GM21825 (cell line): ENCODE data around the gene MTRFR.
"Not testable (repeated sequence)": the region's sequence is repeated elsewhere in the genome, so short reads cannot be mapped to it uniquely, and the experiment has no call there.

Source experiments
- ATAC-seq: cut with Tn5 transposase; IDR thresholded peaks from one replicate; pipeline ENCODE4 v1.9.1; 2021; ENCODE audit warnings: mild to moderate bottlenecking, moderate library complexity; ENCODE audit not compliant: unreplicated experiment

Gene MTRFR

DNA sequence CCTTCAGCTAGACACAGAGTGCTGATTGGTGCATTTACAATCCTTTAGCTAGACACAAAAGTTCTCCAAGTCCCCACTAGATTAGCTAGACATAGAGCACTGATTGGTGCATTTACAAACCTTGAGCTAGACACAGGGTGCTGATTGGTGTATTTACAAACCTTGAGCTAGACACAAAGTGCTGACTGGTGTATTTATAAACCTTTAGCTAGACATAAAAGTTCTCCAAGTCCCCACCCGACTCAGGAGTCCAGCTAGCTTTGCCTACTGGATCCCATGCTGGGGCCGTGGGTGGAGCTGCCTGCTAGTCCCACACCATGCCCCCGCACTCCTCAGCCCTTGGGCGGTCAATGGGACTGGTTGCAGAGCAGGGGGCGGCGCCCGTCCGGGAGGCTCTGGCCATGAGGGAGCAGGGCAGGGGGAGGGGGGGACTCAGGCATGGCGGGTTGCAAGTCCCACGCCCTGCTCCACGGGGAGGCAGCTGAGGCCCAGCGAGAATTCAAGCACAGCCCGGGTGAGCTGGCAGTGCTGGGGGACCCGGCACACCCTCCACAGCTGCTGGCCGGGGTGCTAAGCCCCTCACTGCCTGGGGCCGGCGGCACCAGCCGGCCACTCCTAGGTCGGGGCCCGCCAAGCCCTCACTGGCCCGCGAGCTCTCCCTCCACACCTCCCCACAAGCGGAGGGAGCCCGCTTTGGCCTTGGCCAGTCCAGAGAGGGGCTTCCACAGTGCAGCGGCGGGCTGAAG, 15.9 kb downstream of the MTRFR start:
- ATAC-seq, result not testable (repeated sequence)

DNA sequence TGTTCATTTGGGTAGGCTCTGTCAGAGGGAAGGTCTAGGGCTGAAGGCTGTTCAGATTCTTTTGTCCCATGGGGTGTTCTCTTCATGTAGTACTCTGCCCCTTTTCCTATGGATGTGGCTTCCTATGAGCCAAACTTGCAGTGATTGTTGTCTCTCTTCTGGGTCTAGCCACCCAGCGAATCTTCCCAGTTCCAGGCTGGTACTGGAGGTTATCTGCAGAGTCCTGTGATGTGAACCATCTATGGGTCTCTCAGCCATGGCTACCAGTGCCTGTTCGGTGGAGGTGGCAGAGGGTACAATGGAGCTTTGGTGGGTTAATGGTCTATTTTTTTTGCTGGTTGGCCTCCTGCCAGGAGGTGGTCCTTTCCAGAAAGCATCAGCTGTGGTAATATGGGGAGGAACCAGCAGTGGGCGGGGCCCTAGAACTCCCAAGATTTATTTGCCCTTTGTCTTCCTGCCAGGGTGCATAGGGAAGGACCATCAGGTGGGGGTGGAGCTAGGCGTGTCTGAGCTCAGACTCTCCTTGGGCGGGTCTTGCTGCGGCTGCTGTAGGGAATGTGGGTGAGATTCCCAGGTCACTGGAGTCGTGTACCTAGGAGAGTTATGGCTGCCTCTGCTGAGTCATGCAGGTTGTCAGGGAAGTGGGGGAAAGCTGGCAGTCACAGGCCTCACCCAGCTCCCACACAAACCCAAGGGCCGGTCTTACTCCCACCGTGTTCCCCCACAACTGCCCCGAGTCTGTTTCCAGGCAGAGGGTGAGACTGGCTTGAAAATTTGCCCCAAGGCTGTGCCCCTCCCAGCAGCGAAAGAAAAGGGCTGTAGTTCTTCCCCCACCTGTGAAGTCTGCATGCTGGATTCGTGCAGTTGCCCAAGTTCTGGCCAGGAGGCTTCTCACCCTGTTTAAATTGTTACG, 17.5 kb downstream of the MTRFR start:
- ATAC-seq, result no peak

DNA sequence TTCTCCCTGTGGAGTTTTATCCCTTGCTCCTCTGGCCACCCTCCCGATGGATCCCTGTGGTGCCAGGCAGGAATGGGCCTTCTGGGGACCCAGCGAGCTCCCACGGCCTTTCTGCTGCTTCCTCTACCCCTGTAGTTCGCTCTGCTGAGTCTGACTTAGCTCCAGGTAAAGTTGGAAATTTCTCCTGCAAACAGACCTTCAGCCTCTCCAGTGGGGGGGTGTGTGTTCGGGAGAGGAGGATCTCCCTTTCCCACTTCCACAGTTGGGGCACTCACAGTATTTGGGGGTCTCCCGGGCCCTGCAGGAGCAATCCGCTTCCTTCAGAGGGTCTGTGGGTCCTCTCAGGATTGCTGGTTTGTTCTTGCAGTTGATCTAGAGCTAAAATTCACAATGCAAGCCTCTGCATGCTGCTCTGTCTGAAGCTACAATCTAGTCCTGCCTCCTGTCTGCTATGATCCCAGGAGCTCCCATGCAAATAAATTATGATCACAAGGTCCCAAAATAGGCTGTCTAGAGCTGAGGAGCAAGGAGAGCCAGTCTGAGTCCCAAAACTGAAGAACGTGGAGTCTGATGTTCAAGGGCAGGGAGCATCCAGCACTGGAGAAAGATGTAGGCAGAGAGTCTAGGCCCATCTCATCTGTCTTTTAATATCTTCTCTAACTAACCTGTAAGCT, 18.3 kb downstream of the MTRFR start:
- no peak for ATAC-seq

DNA sequence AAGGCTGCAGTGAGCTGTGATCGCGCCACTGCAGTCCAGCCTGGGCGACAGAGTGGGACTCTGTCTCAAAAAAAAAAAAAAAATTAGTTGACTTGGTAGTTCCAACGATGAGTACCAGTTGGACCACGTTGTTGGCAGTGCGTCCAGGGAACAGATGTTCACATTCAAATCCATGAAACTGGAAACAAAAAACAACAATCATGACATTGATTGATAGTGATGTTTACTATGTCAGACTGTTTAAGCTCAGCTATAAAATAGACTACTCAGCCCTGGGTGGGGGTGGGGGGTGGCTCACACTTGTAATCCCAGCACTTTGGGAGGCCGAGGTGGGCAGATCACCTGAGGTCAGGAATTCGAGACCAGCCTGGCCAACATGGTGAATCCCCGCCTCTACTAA, 19.1 kb downstream of the MTRFR start:
- ATAC-seq, result not testable (repeated sequence)

DNA sequence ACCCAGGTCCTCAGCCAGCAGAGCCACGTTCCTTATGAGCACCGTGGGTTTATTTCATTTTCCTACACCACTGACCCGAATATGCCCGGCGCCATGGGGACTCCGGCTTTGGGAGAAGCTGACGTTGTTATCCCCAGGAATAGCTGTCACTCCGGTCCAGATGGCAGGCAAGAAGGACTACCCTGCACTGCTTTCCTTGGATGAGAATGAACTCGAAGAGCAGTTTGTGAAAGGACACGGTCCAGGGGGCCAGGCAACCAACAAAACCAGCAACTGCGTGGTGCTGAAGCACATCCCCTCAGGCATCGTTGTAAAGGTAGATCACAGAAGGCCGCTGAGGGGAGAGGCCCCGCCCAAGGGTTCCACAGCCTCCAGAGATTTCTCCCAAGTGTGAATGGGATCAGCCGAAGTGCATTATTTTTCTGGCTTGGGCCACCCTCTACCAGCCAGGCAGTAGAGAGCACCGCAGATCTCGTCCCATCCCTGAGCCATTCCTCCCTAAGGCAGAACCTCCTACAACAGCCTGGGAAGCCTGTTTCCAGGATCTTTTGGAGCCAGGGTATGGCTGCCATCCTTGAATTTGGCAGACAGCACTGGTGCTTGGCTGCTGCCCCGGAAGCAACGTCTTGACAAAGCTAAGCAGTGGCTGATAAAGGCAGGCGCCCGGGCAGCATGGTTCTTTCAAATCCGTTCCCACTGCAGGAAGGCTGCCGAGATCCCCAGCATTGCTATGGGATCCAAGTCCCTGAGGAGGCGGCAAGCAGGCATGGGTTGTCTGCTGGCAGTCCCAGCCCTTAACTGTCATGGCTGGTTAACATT, 20.6 kb downstream of the MTRFR start:
- no peak for ATAC-seq

DNA sequence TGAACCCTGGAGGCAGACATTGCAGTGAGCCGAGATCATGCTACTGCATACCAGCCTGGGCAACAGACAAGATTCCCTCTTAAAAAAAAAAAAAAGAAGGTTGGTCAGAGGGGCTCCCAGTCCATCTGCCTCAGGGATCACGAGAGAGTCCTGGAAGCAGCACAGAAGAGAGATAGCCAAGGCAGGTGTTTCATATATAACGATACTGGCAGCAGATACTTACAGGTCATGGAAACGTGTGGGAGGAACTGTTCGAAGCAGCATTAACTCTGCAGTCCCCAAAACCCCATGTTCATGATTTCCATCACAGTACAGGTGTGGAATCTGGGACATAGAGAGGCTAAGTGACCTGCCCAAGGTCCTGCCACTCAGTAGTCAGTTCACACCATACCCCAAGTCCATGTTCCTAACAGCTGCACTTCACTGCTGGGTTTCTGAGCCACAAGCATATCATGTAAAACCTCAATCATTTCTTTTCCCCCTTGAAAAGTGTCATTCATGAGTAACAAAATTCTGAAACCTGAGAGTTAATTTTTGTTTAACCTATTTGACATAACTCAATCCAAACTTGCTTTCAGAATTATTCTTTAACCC, 21.7 kb downstream of the MTRFR start:
- no peak for ATAC-seq

DNA sequence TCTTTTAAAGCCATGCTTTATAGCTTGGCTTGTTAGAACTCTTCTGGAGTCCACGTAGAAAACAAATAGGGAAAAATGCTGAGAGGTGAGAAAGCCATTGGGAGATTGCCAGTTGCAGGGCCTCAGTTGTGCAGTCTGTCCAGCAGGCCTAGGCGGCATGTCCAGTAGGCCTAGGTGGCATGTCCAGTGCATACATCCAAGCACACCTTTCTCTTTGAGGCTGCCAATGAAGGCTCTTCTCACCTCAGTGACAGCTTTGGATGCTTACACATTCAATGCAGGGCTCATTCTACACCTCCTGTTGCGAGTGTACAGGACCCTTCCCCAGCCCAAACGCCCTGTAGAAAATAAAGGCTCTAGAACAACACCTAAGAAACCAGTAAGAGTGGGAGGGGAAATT, 25.4 kb downstream of the MTRFR start:
- ATAC-seq, result no peak

DNA sequence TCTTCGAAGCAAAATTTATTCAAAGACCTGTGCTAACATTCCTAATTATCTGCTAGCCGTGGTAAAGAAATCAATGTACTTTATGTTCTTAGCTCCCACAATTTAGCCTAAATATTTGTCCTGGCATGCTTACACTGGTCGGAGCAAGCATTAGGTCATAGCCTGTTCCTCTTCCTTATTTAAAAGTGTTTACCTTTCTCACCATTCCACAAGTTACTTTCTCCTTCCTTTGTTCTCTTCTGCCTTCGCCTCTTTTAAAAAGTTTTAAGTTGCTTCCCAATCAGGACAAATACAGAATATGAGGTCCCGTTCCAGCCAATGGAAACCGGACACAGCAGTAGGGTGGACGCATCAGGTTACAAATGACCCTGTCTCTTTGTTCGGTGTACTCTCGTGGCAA, 26.8 kb downstream of the MTRFR start:
- no peak for ATAC-seq

DNA sequence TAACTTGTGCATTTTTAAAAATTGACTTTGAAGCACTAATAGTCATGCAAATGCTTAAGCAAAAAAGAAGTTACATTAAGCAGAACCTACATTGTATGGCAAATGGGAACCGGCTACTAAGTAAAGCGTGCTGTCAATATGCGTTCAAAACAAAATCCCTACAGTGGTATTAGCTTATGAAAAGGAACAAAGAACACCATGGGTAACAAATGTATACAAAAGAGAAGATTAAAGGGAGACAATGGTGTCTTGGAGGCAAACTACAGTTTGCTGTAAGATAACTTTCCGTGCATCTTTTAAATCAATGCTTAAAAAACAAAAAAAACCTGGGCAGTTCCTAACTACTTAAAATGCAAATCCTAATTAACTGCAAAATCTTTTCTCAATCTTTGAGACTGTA, 28.0 kb downstream of the MTRFR start:
- no peak for ATAC-seq

DNA sequence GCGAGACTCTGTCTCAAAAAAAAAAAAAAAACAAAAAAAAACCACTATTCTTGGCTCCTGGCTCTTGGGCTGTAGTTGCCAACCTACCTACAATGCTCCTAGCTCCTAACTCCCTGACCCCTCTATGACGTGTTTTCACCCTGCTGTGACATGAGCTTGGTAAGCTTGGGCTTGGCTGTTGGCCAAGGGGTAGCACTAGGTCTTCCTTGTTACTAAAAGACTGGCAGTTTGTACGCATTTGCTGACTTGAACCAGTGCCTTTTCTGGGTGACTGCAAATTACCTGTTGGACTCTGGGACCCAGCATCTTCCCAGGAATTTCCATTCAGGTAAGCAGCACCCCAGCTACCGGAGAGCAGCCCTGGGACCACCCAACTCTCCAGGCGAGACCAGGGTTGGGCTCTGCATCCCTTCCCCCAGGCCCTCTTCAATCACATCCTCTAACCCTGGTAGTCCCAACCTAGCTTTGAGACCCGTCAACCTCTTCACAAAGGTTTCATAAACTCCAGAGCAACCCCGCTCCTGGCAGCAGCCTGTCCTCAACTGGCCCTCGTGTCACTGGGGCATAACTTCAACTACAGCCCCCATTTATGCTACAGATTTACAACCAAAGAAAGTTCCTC, 30.1 kb downstream of the MTRFR start:
- ATAC-seq, result no peak

DNA sequence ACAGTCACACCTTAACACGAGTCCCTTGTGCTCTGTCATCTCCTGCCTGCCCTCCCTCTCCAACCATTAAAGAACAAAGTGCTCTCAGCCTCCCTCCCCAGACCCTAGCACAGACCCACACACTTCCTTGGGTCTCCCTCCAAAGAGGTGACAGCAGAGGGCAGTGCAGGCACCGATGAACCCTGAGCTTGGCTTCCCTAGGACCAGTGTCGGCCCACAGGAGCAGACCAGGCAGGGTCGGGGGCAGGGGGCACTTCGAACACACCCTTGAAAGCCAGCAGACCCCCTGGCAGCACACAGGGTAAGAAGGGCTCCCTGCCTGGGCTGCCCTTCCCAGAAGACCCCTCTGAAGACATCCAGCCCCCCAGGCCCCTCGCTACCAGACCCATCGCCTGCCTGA, 31.4 kb downstream of the MTRFR start:
- ATAC-seq, result no peak

DNA sequence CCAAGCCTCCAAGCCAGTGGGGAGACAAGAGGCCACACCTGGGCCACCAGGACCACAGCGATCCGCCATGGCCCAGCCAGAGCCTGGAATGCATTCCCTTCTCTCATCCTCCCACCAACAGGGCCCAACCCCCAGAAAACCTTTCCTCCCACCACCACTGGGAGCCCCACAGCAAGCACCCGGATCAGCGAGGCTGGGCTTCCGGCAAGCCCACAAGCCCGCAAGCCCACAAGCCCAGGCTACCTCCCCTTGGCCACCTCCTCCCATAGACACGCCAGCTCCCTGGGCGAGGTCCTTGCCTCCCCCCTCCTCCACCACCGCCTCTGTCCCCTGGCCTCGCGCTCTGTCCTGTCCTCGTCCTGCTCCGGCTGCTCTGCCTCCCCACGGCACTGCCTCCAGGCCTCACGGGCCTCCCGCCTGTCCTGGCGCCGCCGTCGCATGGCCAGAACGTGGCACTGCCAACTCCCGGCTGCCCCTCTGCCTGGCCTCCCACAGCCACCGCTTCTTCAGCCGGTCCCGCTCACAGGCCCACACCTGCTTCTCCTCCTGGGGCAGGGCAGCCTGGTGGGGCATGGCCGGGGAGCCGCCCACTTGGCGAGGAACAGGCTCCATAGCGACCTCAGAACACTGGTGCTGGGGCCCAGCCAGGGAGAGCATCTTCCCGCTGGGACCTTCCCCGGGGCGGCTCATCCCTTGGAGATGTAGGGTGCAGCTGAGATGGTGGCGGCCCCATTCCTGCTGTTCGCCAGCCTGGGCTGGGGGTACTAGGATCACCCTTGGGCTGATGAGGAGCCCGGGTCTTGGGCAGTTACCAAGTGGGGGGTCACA, 32.8 kb downstream of the MTRFR start:
- ATAC-seq, result no peak

DNA sequence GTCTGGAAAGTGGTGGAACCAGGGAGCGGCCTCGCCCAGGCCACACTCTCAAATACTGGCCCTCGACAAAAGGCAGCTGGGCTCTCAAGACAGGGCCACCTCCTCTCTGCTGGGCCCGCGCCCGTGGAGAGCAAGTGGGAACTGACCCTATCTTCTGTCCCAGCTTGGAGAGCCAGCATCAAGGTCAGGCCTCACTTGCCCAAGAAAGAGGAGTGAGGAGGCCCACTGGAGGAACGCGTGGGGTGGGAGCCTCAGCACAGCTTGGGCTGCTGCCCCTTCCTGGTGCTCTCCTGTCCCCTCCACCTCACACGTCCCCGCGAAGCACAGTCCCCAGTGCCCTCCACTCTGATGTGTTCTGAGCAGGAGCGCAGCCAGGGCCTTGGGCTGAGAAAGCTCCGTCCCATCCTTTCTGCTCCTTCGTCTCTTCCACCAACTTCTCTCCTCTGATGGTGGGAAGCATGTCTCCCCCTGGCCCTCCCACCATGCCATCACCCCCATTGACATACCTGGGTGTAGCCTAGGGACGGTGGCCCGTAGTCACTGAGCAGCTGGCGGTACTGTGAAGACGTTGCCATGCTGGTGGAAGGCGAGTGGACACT, 33.5 kb downstream of the MTRFR start:
- ATAC-seq, result no peak

DNA sequence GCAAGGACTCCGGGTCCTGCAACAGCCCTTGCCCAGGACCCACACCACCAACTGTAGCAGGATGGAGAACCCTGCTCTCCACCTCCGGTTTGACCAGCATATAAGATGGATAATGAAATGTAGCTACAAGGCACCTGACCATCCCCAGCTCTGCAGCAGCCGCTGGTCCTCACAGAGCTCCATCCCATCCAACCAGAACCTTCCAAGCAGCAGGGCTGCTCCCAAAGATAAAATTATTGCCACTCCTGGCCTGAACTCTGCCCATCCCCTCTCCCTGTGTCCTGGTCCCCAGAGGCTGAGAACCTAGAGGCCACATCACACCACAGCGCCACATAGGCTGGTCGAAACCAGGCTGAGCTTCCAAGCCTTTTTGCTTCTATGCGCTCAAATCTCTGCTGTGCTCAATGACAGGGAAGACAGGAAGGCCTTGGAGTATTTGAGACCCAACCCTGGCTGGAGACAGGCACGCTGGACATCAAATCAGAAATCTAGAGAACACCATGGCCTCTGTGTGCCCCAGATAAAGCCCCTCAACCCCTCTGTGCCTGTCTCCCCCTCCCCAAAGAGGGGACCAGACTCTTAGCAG, 34.2 kb downstream of the MTRFR start:
- no peak for ATAC-seq

DNA sequence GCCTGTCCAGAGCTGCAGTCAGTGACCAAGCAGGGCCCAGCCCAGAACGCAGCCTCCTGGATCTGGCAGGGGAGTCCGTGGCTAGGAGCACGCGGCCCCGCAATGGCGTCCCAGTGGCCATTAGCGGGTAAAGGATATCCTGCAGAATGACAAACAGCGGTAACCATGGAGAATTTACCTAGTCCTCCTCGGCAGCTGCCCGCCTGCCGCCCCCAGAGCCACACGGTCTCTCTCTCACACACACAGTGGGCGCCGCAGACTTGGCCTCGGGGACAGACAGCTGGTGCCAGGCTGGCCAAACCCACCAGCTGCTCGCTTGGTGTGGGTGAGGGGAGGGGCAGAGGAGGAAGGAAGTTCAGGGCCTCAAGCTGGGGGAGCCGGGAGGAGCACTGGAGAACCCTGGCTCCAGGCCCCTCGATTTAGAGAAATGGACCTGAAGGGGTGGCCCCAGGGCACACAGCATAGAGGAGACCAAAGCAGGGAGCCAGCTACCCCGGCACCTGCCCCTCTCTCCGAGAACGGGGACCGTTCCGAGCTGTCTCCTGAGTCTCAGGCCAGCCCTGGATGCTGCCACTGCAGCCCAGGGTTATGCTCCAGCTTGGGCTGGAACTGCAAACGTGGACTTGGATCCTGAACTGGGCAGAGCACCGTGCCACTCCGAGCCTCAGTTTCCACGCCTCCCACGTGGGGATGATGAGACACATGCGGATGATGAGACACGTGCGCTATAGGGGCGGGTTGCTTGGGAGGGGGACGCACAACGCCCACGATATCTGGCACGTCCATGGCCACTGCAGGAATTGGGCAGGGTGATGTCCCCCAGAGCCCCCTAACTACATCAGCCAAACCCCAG, 35.0 kb downstream of the MTRFR start:
- no peak for ATAC-seq

DNA sequence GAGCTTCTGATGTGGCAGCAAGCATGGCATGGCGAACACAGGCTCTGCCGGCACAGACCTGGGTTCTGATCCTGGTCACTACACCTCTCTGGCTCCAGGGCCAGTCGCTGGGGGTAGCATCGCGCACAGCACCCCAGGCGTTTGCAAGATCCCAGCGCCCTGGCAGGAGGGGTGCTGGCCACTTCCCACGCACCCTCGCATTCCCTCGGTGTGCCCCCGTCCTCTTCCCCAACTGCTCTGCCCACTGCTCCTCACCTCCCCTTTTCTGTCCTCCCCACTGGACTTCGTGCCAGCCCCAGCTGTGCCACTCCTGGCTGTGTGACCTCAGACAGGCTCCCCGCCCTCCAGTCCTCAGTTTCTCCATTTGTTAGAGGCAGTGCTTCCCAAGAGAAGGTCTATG, 35.6 kb downstream of the MTRFR start:
- no peak for ATAC-seq

DNA sequence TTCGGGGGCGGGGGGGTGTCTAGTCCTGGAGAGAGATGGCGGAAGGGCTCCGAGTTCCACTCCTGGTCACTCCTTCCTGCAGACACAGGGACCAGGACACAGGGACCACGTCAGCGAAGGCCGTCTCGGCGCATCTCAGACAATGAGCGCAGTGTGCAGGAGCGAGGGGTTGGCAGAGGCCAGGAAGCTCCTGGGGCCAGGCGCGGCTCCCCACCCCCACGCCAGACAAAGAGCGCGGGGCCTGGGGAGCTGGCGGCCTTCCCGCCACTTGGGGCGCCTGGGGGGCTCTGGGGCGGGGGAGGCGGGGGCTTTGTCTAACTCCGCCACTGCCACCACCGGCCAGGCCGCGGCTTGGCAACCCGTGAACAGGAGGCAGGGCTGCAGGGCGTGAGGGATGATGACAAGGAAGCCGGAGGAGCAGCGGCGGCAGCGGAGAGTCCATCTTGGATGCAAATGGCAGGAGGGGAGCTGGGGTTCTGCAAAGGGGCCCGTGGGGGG, 36.2 kb downstream of the MTRFR start:
- ATAC-seq, result no peak
